Vagina (tissue), 2 donors: Measurements from ENCODE around the gene WDR62. TPM values are rescaled to one million over a fixed set of nuclear protein-coding genes. Genes with fewer than 3 reads are reported as not detected.

Experiments
- DNase-seq, 2 donors: peaks; one replicate each; pipeline ENCODE4 v3.0.0-alpha.2; 2017; ENCODE audit errors: extremely low spot score in 2 of 2
- H3K27ac ChIP-seq: fragments of 200-600 bp; sonication (generic); one replicate; pipeline ENCODE4 v1.5.1; 2019
- H3K27me3 ChIP-seq: fragments of 200-600 bp; sonication (generic); one replicate; pipeline ENCODE4 v1.5.1; 2019
- H3K36me3 ChIP-seq, 2 donors: fragments of 200-600 bp; sonication (generic); one replicate each; pipeline ENCODE4 v1.5.1; 2017 to 2019
- H3K4me1 ChIP-seq: fragments of 200-600 bp; sonication (generic); one replicate; pipeline ENCODE4 v1.5.1; 2019
- H3K4me3 ChIP-seq, 2 donors: fragments of 200-600 bp; sonication (generic); 1 replicate in 1 of 2; 2 replicates in 1 of 2; pipeline ENCODE4 v1.5.1; 2016 to 2019
- H3K9me3 ChIP-seq: fragments of 200-600 bp; sonication (generic); one replicate; pipeline ENCODE4 v1.5.1; 2019
- POLR2A ChIP-seq, 2 donors: fragments of 450-650 bp; IDR thresholded peaks; one replicate each; pipeline ENCODE4 v1.6.1; 2017; ENCODE audit warnings: antibody characterized with exemption in 2 of 2, mild to moderate bottlenecking in 2 of 2, moderate library complexity in 2 of 2
- POLR2AphosphoS5 ChIP-seq, 2 donors: sonication (generic); formaldehyde crosslinking; IDR thresholded peaks; one replicate each; pipeline ENCODE4 v1.9.0; 2017; ENCODE audit warnings: antibody characterized with exemption in 2 of 2, mild to moderate bottlenecking in 2 of 2, low read depth in 1 of 2; ENCODE audit not compliant: insufficient read depth in 1 of 2
- intact Hi-C: fragments of 100-400 bp; cut with DNase I; formaldehyde crosslinking; loops from one replicate; pipeline ENCODE4 v1.15.1; 2023
- total RNA-seq: library from RNA; depleted of rRNA; stranded (reverse); fragments of >200 nt; gene quantifications from one replicate; pipeline ENCODE4 v1.2.3, GENCODE V29; 2016
- TF ChIP-seq, protein P1 (sequence below), 3 experiments: fragments of 450-650 bp in 2 of 3; fragments of 200-600 bp in 1 of 3; sonication (generic) in 1 of 3; IDR thresholded peaks; one replicate each; pipeline ENCODE4 v1.5.1; 2017 to 2019; ENCODE audit warnings: antibody characterized with exemption in 3 of 3, mild to moderate bottlenecking in 2 of 3, moderate library complexity in 2 of 3

WDR62 gene
- total RNA-seq, 1 donor from 2014 or later, result 2.5 TPM

DNA sequence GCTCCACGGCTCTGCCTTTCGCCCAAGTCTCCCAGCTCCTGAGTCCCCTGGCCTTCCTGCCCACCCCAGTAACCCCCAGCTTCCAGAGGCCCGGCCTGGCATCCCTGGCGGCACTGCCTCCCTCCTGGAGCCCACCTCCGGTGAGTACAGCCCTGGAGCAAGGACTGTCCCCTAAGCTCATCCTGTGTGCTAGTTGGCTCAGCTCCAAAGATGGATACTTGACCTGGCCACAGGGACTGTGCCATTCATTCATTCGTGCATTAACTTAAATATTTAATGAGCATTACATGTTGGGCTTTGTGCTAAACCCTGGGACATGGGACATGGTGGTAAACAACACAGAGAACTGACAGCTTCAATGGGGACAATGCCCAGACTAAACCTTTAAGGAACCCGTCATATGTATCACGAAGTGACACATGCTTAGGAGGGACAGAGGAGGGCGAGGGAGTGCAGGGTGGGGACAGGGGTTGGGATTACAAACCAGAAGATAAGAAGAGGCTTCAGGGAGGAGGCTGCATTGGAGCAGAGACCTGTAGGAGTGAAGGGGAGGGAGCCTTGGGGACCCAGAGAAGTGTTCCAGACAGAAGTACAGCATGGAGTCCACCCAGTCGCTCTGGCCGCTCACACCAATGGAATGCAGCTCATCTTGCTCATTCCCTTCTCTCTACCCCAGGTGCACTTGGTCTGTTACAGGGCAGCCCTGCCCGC is 49.3 kb downstream of the WDR62 start:
- Histone ChIP-seq H3K4me1 (peaks cover 14% of the 10 kb centered on the region), H3K9me3 (no peaks in the 10 kb centered on the region), H3K36me3 (no peaks in the 10 kb centered on the region), H3K4me3 (no peak overlapping the region), H3K27ac (no peak overlapping the region), H3K27me3 (no peaks in the 10 kb centered on the region)
- DNase-seq, result no peak
- intact Hi-C loops, result no loop called here
- TF ChIP-seq, protein P1, sequence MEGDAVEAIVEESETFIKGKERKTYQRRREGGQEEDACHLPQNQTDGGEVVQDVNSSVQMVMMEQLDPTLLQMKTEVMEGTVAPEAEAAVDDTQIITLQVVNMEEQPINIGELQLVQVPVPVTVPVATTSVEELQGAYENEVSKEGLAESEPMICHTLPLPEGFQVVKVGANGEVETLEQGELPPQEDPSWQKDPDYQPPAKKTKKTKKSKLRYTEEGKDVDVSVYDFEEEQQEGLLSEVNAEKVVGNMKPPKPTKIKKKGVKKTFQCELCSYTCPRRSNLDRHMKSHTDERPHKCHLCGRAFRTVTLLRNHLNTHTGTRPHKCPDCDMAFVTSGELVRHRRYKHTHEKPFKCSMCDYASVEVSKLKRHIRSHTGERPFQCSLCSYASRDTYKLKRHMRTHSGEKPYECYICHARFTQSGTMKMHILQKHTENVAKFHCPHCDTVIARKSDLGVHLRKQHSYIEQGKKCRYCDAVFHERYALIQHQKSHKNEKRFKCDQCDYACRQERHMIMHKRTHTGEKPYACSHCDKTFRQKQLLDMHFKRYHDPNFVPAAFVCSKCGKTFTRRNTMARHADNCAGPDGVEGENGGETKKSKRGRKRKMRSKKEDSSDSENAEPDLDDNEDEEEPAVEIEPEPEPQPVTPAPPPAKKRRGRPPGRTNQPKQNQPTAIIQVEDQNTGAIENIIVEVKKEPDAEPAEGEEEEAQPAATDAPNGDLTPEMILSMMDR (IDR thresholded peaks at IDR 0.05), result no peak
- no peak for TF ChIP-seq POLR2AphosphoS5 (IDR thresholded peaks at IDR 0.05; ENCODE audit: insufficient read depth in 1 of 2, low read depth in 1 of 2)
- TF ChIP-seq POLR2A (IDR thresholded peaks at IDR 0.05), result no peak

DNA sequence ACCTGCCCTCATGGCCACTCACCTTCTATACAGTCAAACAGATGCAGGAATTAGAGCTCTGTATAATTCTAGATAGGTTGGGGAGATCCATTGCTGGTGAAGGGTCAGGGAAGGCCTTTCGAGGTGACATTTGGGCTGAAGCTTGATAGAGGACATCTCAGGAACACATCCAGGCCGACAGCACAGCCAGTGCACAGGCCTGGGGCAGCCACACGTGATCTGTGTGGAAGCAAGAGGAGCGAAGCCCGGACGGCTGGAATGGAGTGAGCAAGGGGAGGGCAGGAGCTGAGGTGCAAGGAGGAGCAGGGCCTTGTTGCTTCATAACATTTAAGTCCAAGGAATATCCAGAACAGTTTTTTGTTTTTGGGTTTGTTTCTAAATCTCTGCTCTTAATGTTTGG is 51.7 kb downstream of the WDR62 start:
- Histone ChIP-seq H3K36me3 (no peaks in the 10 kb centered on the region), H3K4me3 (no peak overlapping the region), H3K27ac (no peak overlapping the region), H3K27me3 (no peaks in the 10 kb centered on the region), H3K4me1 (peaks cover 1% of the 10 kb centered on the region), H3K9me3 (no peaks in the 10 kb centered on the region)
- TF ChIP-seq, protein P1 (IDR thresholded peaks at IDR 0.05), result no peak
- TF ChIP-seq POLR2AphosphoS5 (IDR thresholded peaks at IDR 0.05; ENCODE audit: insufficient read depth in 1 of 2, low read depth in 1 of 2) (no peak), POLR2A (IDR thresholded peaks at IDR 0.05) (no peak)
- intact Hi-C loops, result no loop called here
- no peak for DNase-seq

DNA sequence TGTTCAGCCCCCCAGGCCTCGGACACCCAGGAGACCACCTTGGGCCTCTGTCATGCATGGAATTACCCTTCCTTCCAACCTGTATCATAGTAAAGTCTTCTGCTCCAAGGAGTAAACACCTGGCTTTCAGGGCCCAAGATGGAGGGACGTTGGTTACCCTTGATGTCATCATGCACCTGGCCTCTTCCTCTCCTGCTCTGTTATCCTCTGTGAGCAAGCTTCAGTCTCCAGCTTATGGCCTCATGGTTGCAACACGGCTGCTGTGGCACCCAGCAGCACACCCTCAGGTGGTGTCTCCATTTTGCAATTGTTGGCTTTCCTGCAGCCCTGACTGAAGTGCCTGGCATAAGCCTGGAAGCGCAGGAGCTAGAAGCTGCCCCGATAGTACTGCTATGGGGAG is 52.3 kb downstream of the WDR62 start:
- H3K4me3 ChIP-seq, result no peak overlapping the region
- peaks cover 0 to 3% of the 10 kb centered on the region in 2 donors for H3K36me3 ChIP-seq
- intact Hi-C loops, result no loop called here
- H3K27me3 ChIP-seq, result no peaks in the 10 kb centered on the region
- DNase-seq, result no peak
- H3K27ac ChIP-seq, result no peak overlapping the region
- TF ChIP-seq POLR2A (IDR thresholded peaks at IDR 0.05), result no peak
- TF ChIP-seq, protein P1 (IDR thresholded peaks at IDR 0.05), result no peak
- TF ChIP-seq POLR2AphosphoS5 (IDR thresholded peaks at IDR 0.05; ENCODE audit: insufficient read depth in 1 of 2, low read depth in 1 of 2), result no peak
- H3K9me3 ChIP-seq, result no peaks in the 10 kb centered on the region
- H3K4me1 ChIP-seq, result no peaks in the 10 kb centered on the region

DNA sequence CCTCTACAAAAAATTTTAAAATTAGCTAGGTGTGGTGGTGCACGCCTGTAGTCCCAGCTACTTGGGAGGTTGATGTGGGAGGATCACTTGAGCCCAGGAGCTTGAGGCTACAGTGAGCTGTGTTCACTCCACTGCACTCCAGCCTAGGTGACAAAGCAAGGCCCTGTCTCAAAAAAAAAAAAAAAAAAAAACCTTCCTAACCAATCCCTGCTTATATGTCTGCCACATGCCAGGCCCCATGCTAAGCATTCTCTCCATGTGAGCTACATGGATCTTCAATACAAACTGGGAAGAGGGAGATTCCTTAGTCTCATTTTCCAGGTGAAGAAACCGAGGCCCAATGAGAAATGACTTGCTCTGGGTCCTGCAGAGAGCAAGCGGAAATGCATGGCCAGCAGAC is 54.0 kb downstream of the WDR62 start:
- peaks cover 5% of the 10 kb centered on the region for H3K4me1 ChIP-seq
- no peak for DNase-seq
- no peaks in the 10 kb centered on the region for H3K9me3 ChIP-seq
- no peak overlapping the region for H3K27ac ChIP-seq
- TF ChIP-seq POLR2A (IDR thresholded peaks at IDR 0.05) (no peak), POLR2AphosphoS5 (IDR thresholded peaks at IDR 0.05; ENCODE audit: insufficient read depth in 1 of 2, low read depth in 1 of 2) (no peak)
- TF ChIP-seq, protein P1 (IDR thresholded peaks at IDR 0.05), result no peak
- intact Hi-C loops, result no loop called here
- no peak overlapping the region for H3K4me3 ChIP-seq
- H3K27me3 ChIP-seq, result no peaks in the 10 kb centered on the region
- peaks cover 0 to 18% of the 10 kb centered on the region in 2 donors for H3K36me3 ChIP-seq

DNA sequence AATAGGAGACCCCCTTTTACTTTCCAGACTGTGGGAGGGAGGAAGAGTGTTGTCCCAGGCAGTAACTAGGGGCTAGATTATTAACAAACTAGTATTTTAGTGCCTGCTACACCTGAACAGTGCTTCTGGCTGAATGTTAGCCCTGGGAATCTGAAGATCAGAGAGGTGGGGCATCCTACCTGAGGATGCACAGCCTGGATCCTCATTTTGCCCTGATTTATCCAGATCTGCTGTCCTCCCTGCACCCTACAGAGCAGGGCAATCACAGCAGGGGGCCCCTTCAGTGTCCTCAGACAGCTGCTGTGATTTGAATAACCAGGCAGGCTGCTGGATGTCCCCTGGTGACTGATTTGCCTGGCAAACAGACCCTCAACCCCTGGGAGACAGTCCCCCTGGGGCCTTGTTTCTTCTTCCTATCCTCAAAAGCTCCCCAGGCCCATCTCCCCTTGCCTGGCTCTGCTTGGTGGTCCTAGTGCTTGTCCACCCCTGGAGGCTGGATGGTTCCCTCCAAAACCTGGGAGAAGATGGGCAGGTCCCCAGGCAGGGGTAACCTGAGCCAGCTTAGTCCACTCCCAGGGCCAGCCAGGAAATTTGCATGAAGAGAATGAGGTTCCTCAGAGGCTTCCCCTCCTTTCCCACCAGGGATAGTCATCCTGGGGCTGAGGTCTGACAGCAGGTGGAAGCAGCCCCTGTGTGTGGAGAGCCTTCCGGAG is 55.9 kb downstream of the WDR62 start, which contains the start of gene OVOL3:
OVOL3 (plus strand) TSS at position 657 of the 713 bp plus-strand sequence. CDS start 60 bp downstream, outside the sequence.
- H3K4me1 ChIP-seq, result peaks cover 11% of the 10 kb centered on the region
- no peaks in the 10 kb centered on the region for H3K9me3 ChIP-seq
- no peaks in the 10 kb centered on the region for H3K27me3 ChIP-seq
- intact Hi-C loops, result loop anchor here (10.0 kb wide), 1 partner anchor 56 kb away; the partner anchor contains the start of genes THAP8 and WDR62
- H3K36me3 ChIP-seq, result peaks cover 0 to 18% of the 10 kb centered on the region in 2 donors
- TF ChIP-seq POLR2AphosphoS5 (IDR thresholded peaks at IDR 0.05; ENCODE audit: insufficient read depth in 1 of 2, low read depth in 1 of 2) (no peak), POLR2A (IDR thresholded peaks at IDR 0.05) (no peak)
- TF ChIP-seq, protein P1 (IDR thresholded peaks at IDR 0.05), result no peak
- H3K4me3 ChIP-seq, result no peak within 1 kb of the TSS
- DNase-seq, result no peak
- no peak within 1 kb of the TSS for H3K27ac ChIP-seq
